HepG2 (cell line): ENCODE data around the gene CMTM2. TPM values are rescaled to one million over a fixed set of nuclear protein-coding genes. Genes with fewer than 3 reads are reported as not detected.

Experiments used
- BHLHE40 ChIP-seq: IDR thresholded peaks from 2 replicates; pipeline ENCODE4 v1.6.1; 2011; ENCODE audit warnings: low read length, improper control_type of control experiment
- DMTF1 ChIP-seq: sonication (generic); formaldehyde crosslinking; IDR thresholded peaks from 2 replicates; pipeline ENCODE4 v1.4.0; 2020; ENCODE audit warnings: mild to moderate bottlenecking, missing genetic modification reagents
- ETV6 ChIP-seq: sonication (generic); formaldehyde crosslinking; conservative IDR thresholded peaks from 2 replicates; pipeline ENCODE4 v1.4.0; 2020; ENCODE audit warnings: missing genetic modification reagents
- FOXA1 ChIP-seq, 2 experiments: fragments of 450-650 bp in 1 of 2; sonication (generic) in 1 of 2; formaldehyde crosslinking in 1 of 2; IDR thresholded peaks; 2 replicates each; pipeline versions ENCODE4 v1.4.0 to v1.6.1; 2016 to 2020; ENCODE audit warnings: missing genetic modification reagents in 1 of 2
- MAF1 ChIP-seq: sonication (generic); formaldehyde crosslinking; IDR thresholded peaks from 2 replicates; pipeline ENCODE4 v1.5.0; 2020; ENCODE audit warnings: missing genetic modification reagents, borderline replicate concordance
- MEF2D ChIP-seq: sonication (generic); formaldehyde crosslinking; IDR thresholded peaks from 2 replicates; pipeline ENCODE4 v1.5.1; 2020; ENCODE audit warnings: mild to moderate bottlenecking, missing genetic modification reagents
- MIER2 ChIP-seq: IDR thresholded peaks from 2 replicates; pipeline ENCODE4 v1.6.1; 2016; ENCODE audit warnings: missing biosample characterization, missing genetic modification reagents
- MYPOP ChIP-seq: sonication (generic); formaldehyde crosslinking; IDR thresholded peaks from 2 replicates; pipeline ENCODE4 v1.8.1; 2023; ENCODE audit warnings: mild to moderate bottlenecking, moderate library complexity, missing genetic modification reagents
- NFE2L1 ChIP-seq: sonication (generic); formaldehyde crosslinking; IDR thresholded peaks from 2 replicates; pipeline ENCODE4 v1.4.0; 2020; ENCODE audit warnings: missing genetic modification reagents, mild to moderate bottlenecking, borderline replicate concordance
- NFIB ChIP-seq: sonication (generic); formaldehyde crosslinking; IDR thresholded peaks from 2 replicates; pipeline ENCODE4 v1.9.0; 2021; ENCODE audit warnings: missing genetic modification reagents, mild to moderate bottlenecking, borderline replicate concordance
- NKX3-1 ChIP-seq: sonication (generic); formaldehyde crosslinking; IDR thresholded peaks from 2 replicates; pipeline ENCODE4 v1.5.0; 2020; ENCODE audit warnings: missing genetic modification reagents
- RBAK ChIP-seq: sonication (generic); formaldehyde crosslinking; IDR thresholded peaks from 2 replicates; pipeline ENCODE4 v1.5.1; 2020; ENCODE audit warnings: mild to moderate bottlenecking, missing genetic modification reagents
- RBFOX2 ChIP-seq: fragments of 200-400 bp; formaldehyde crosslinking; IDR thresholded peaks from 2 replicates; pipeline ENCODE4 v1.6.1; 2017; ENCODE audit warnings: low read depth, mild to moderate bottlenecking, low read length
- SNRNP70 ChIP-seq: fragments of 200-400 bp; formaldehyde crosslinking; IDR thresholded peaks from 2 replicates; pipeline ENCODE4 v1.6.1; 2017; ENCODE audit warnings: mild to moderate bottlenecking, low read depth, low read length, moderate library complexity
- SRY ChIP-seq: sonication (generic); formaldehyde crosslinking; IDR thresholded peaks from 2 replicates; pipeline ENCODE4 v1.8.0; 2022; ENCODE audit warnings: mild to moderate bottlenecking, missing genetic modification reagents
- ZBTB1 ChIP-seq: sonication (generic); formaldehyde crosslinking; IDR thresholded peaks from 2 replicates; pipeline ENCODE4 v1.4.0; 2020; ENCODE audit warnings: missing genetic modification reagents, borderline replicate concordance
- ZBTB7B ChIP-seq: sonication (generic); formaldehyde crosslinking; IDR thresholded peaks from 2 replicates; pipeline ENCODE4 v1.4.0; 2020; ENCODE audit warnings: missing genetic modification reagents
- ZNF225 ChIP-seq: sonication (generic); formaldehyde crosslinking; IDR thresholded peaks from 2 replicates; pipeline ENCODE4 v1.4.0; 2020; ENCODE audit warnings: mild to moderate bottlenecking, missing genetic modification reagents
- ZNF280B ChIP-seq: sonication (generic); formaldehyde crosslinking; IDR thresholded peaks from 2 replicates; pipeline ENCODE4 v1.5.0; 2020; ENCODE audit warnings: missing genetic modification reagents, mild to moderate bottlenecking, borderline replicate concordance
- ZNF292 ChIP-seq: sonication (generic); formaldehyde crosslinking; IDR thresholded peaks from 2 replicates; pipeline ENCODE4 v1.8.1; 2022; ENCODE audit warnings: mild to moderate bottlenecking, low read depth, missing genetic modification reagents, borderline replicate concordance
- ZNF350 ChIP-seq: sonication (generic); formaldehyde crosslinking; IDR thresholded peaks from 2 replicates; pipeline ENCODE4 v1.4.0; 2020; ENCODE audit warnings: mild to moderate bottlenecking, low read depth, missing genetic modification reagents, borderline replicate concordance
- ZNF670 ChIP-seq: sonication (generic); formaldehyde crosslinking; IDR thresholded peaks from 2 replicates; pipeline ENCODE4 v1.8.0; 2022; ENCODE audit warnings: mild to moderate bottlenecking, missing genetic modification reagents, borderline replicate concordance
- polyA plus RNA-seq, 8 experiments: library from polyadenylated mRNA; depleted of rRNA in 3 of 8; stranded (reverse) in 7 of 8; unstranded in 1 of 8; fragments of >200 nt; fragmentation: Illumina TruSeq in 4 of 8; extraction: Trizol in 4 of 8; gene quantifications; 2 replicates each; pipeline versions ENCODE4 v1.2.1 to v1.2.3, GENCODE V29; 2011 to 2016; ENCODE audit warnings: low read depth in 4 of 8, missing spikeins in 1 of 8, mixed read lengths in 1 of 8; ENCODE audit not compliant: insufficient read depth in 1 of 8
- total RNA-seq, 5 experiments: library from RNA; depleted of rRNA; stranded (reverse); fragments of >200 nt; fragmentation: Illumina TruSeq; extraction: Trizol; gene quantifications; 2 replicates each; pipeline ENCODE4 v1.2.3, GENCODE V29; 2016; ENCODE audit warnings: low read depth in 1 of 5
- TF ChIP-seq, protein P1 (sequence below): sonication (generic); formaldehyde crosslinking; IDR thresholded peaks from 2 replicates; pipeline ENCODE4 v1.4.0; 2020; ENCODE audit warnings: missing genetic modification reagents; ENCODE audit errors: not compliant biosample characterization

Gene CMTM2
- total and polyA plus RNA-seq, 2 of the 13 experiments (the other 11 are each of a cell fraction or from before 2014, with no cell fraction given), result not detected

DNA sequence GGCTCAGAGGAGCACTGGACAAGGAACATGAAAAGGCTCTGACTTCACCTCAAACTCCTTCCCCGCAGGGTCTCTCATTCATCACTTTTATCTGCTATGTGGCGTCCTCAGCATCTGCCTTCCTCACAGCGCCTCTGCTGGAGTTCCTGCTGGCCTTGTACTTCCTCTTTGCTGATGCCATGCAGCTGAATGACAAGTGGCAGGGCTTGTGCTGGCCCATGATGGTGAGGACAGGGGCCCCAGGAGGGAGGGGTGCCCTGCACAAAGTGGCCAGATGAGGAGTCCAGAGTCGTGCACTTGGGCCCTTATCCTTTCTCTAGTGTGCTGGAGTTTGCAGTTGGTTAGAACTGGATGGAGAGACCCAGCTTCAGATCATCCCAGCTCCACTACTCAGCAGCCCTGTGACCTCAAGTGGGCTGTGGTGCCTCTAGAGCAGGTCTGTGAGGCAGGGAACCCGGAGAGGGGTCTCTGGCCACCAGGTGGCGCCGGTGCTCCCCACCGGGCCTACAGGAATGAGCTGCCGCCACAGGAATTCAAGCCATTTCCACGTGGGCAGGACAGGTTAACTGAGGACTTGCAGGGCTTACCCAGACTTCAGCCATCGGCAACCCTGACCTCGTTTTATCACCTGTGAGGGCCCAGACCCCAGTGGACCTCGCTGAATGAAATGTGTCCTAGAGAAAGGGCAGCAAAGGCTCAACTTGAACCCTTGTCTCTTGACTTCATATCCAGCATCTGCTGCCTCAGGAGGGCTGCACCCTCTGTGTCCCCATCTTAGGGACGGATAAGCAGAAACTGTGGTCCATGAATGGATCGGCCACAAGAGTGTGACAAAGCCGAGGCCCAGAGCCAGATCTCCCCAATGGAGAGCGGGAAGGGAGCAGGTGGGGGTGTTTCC is 29.2 kb downstream of the CMTM2 start (continued):
- peak; percentile 61; the same call in 1 of the 2 replicates for TF ChIP-seq MIER2 (CRISPR knock-in tag)
- TF ChIP-seq, protein P1, sequence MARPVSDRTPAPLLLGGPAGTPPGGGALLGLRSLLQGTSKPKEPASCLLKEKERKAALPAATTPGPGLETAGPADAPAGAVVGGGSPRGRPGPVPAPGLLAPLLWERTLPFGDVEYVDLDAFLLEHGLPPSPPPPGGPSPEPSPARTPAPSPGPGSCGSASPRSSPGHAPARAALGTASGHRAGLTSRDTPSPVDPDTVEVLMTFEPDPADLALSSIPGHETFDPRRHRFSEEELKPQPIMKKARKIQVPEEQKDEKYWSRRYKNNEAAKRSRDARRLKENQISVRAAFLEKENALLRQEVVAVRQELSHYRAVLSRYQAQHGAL, result no peak
- TF ChIP-seq FOXA1 (IDR thresholded peaks at IDR 0.05), result no peak
- TF ChIP-seq FOXA1 (CRISPR knock-in tag; IDR thresholded peaks at IDR 0.05), result no peak
- peak; percentile 42 for TF ChIP-seq BHLHE40
- peak; percentile 62; the same call in 1 of the 2 replicates for TF ChIP-seq ZNF225 (CRISPR knock-in tag)
- peak; percentile 90 for TF ChIP-seq ZNF350 (CRISPR knock-in tag)
- peak; percentile 67; the same call in 1 of the 2 replicates for TF ChIP-seq SRY (CRISPR knock-in tag)
- no peak for TF ChIP-seq RBAK
- TF ChIP-seq RBFOX2, result no peak
- TF ChIP-seq ZBTB7B, result peak; percentile 75
- no peak for TF ChIP-seq NFE2L1 (CRISPR knock-in tag)
- TF ChIP-seq MEF2D (CRISPR knock-in tag), result peak; percentile 60; the same call in 1 of the 2 replicates
- no peak for TF ChIP-seq ZBTB1 (CRISPR knock-in tag)
- peak; percentile 65; the same call in 1 of the 2 replicates for TF ChIP-seq MYPOP (CRISPR knock-in tag)
- TF ChIP-seq ZNF292, result no peak
- TF ChIP-seq MAF1, result 0 out of 2 replicates have a peak, but pooled peaks have one; percentile 35
- no peak for TF ChIP-seq NFIB (CRISPR knock-in tag)
- TF ChIP-seq NKX3-1 (CRISPR knock-in tag), result 0 out of 2 replicates have a peak, but pooled peaks have one; percentile 42
- TF ChIP-seq ETV6, result peak; percentile 78; the same call in 1 of the 2 replicates
- TF ChIP-seq DMTF1 (CRISPR knock-in tag), result peak; percentile 78; the same call in 1 of the 2 replicates
- no peak for TF ChIP-seq SNRNP70
- TF ChIP-seq ZNF670, result no peak; the same call in 1 of the 2 replicates
- peak; percentile 74; the same call in 1 of the 2 replicates for TF ChIP-seq ZNF280B
